Measurements from ENCODE around the gene LYPD6B.

- TF ChIP-seq CTCF (IDR thresholded peaks at IDR 0.05) (no peak), POLR2AphosphoS5 (IDR thresholded peaks at IDR 0.05) (no peak), POLR2A (IDR thresholded peaks at IDR 0.05) (no peak)
Measured at GRCh38 chr2:149224543-149224942, 186.0 kb downstream of the LYPD6B start.

Data from gastroesophageal sphincter (tissue), 3 donors.